Measurements from ENCODE around the gene R3HDM2.
"Not testable (repeated sequence)": the region's sequence is repeated elsewhere in the genome, so short reads cannot be mapped to it uniquely, and the experiment has no call there.

The R3HDM2 gene

GRCh38 chr12:57377103-57377840 lies 53.6 kb downstream of the R3HDM2 start:
- no peak for DNase-seq

GRCh38 chr12:57372233-57372632 lies 58.6 kb downstream of the R3HDM2 start:
- no peak for DNase-seq

GRCh38 chr12:57370696-57371095 lies 60.1 kb downstream of the R3HDM2 start:
- DNase-seq: no peak

- peak in 3 of 4 experiments; percentile 4 to 13 (median 4) for DNase-seq
Observed at GRCh38 chr12:57370072-57370471, 60.8 kb downstream of the R3HDM2 start.

GRCh38 chr12:57369202-57369601 lies 61.6 kb downstream of the R3HDM2 start:
- no peak for DNase-seq

- DNase-seq: no peak
Observed at GRCh38 chr12:57368349-57369095, 62.3 kb downstream of the R3HDM2 start.

- DNase-seq: no peak
Observed at GRCh38 chr12:57367121-57367520, 63.7 kb downstream of the R3HDM2 start.

GRCh38 chr12:57366315-57366714 lies 64.5 kb downstream of the R3HDM2 start:
- no peak for DNase-seq

- not testable (repeated sequence) for DNase-seq
Observed at GRCh38 chr12:57364156-57364555, 66.7 kb downstream of the R3HDM2 start.

- no peak for DNase-seq
Observed at GRCh38 chr12:57360468-57360867, 70.4 kb downstream of the R3HDM2 start.

- no peak for DNase-seq
Observed at GRCh38 chr12:57358646-57359045, 72.2 kb downstream of the R3HDM2 start.

- DNase-seq: no peak
Observed at GRCh38 chr12:57355734-57356133, 75.1 kb downstream of the R3HDM2 start.

GRCh38 chr12:57352166-57352565 lies 78.7 kb downstream of the R3HDM2 start:
- no peak for DNase-seq

- no peak for DNase-seq
Observed at GRCh38 chr12:57347284-57347683, 83.6 kb downstream of the R3HDM2 start.

GRCh38 chr12:57343703-57344378 lies 87.0 kb downstream of the R3HDM2 start:
- DNase-seq: no peak

- DNase-seq: no peak
Observed at GRCh38 chr12:57342207-57342691, 88.6 kb downstream of the R3HDM2 start.

GRCh38 chr12:57341275-57341990 lies 89.4 kb downstream of the R3HDM2 start:
- DNase-seq: no peak

- DNase-seq: peak; percentile 88 to 95 (median 90)
Observed at GRCh38 chr12:57340104-57340503, 90.7 kb downstream of the R3HDM2 start.

- DNase-seq: not testable (repeated sequence)
Observed at GRCh38 chr12:57336299-57336698, 94.5 kb downstream of the R3HDM2 start.

- DNase-seq: no peak
Observed at GRCh38 chr12:57334219-57334618, 96.6 kb downstream of the R3HDM2 start.

GRCh38 chr12:57332646-57333312 lies 98.1 kb downstream of the R3HDM2 start:
- DNase-seq: no peak

GRCh38 chr12:57330992-57331391 lies 99.9 kb downstream of the R3HDM2 start:
- peak in 3 of 4 experiments; percentile 22 to 52 (median 41) for DNase-seq
